Activated CD4-positive, CD25-positive, alpha-beta regulatory T cell treated with anti-CD3 and anti-CD28 coated beads, Interleukin-2, amount 50 U/mL, for 24 hours (primary cell): ENCODE measurements around the gene SCAANT1.

ENCODE experiments used
- ATAC-seq, 2 donors: fragments of 150-1000 bp; cut with Tn5 transposase; one replicate each; pipeline ENCODE4 v1.10.0; 2021; ENCODE audit warnings: mild to moderate bottlenecking in 1 of 2, moderate library complexity in 1 of 2

SCAANT1 gene

DNA sequence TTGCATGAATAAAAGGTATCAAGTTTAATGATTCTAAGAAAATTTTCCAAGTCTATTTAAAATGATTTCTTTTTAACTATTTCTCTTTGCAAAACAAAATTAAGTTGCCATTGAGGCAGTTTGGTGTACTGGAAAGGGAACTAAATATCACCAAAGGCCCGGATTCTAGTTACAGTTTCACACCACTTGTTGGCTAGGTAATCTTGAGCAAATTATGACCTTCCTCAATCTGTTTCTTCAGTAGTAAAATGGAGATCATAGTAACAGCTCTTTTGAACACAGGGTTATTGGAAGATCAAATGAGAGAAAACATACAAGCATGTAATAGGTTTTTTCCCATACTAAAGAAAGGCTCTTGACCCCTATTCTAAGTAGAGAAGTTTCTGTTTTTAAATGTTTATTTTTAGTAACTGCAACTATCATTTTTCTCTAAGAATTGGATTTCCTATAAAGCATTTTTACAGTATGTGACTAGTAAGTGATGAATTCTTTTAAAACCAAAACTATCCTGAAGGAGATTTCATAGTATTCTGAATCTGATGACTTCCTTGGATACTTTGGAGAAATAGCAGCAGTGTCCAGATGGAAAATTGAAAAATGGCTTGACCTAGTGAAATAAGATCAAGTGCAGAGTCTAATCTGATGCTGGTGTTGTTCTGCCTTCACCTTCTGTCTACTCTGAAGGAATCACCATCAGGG, 15.7 kb downstream of the SCAANT1 start:
- ATAC-seq = no peak

GRCh38 chr3:63895422-63896189, 16.6 kb downstream of the SCAANT1 start:
- ATAC-seq = peak; percentile 17 to 35

DNA sequence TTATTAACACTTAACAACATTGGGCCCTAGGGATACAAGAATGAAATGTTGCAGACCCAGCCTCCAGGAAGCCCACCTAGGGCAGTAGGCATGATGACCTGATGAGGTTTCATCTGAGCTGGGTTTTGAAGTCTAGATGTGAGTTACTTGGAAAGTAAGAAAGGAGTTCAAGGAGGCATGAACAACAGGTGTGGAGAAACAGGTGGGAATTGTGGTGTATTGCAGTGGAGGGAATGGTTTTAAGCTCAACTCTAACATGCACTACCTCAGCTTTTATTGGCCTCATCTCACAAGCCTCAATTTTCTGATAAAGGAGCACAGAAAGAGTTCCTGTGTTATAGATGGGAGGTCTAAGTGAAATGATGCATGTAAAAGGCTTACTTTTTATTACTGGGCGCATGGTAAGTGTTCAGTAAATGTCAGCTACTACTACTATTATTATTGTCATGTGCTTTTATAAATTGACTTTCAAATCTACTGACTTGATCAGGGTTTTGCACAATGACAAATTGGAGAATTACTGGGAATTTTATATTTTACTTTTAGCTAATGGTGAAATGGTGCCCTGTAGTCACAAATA, 19.3 kb downstream of the SCAANT1 start:
- ATAC-seq = no peak

DNA sequence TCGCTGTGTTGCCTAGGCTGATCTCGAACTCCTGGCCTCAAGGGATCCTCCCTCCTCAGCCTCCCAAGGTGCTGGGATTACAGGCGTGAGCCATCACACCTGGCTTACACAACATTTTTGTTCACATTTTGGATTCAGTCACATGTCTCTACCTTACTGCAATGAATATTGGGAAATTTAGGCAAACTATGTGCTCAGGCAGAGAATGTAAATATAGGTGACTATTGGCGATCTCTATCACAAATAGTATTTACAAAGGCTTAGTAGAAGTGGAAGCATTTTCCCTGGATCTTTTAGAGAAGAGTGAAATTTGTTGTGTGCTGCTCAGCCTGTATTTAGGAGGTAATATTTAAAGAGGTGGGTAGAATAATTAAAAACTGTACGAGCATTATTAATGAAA, 20.7 kb downstream of the SCAANT1 start:
- no peak for ATAC-seq

DNA sequence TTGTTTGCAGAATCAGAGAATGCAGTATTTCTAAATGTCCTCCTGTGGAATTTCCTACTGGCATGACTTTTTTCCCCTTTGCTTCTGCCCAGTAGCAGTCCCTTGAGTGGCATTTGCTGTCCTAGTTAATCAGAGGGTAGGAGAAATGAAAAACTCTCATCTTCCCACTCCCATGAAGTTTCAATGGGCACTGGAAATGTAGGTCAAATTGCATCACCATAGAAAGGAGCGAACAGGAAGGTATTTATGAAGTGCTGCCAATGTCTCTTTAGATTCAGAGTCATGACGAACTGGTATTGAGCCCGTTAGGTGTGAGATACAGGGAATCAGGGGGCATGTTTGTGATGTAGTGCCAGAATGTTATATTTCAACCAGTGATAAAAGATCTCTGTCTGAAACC, 25.3 kb downstream of the SCAANT1 start:
- ATAC-seq = no peak

DNA sequence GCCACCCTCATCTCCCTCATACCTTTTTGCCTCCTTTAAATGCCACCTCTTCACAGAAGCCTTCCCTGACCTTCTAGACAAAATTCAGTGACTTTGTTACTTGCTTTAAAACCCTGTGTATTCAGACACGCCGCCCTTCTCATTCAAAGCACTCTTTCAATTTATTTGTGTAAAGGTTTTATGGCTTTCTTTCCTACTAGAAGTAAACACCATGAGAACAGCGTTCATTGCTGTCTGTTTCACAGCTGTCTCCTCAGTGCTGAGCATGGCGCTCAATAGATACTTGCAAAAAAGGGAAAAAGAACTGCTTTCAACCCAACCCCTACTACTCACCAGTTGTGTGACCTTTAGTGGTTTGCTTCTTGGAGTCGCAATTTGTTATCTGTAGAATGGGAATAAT, 31.5 kb downstream of the SCAANT1 start:
- no peak for ATAC-seq

DNA sequence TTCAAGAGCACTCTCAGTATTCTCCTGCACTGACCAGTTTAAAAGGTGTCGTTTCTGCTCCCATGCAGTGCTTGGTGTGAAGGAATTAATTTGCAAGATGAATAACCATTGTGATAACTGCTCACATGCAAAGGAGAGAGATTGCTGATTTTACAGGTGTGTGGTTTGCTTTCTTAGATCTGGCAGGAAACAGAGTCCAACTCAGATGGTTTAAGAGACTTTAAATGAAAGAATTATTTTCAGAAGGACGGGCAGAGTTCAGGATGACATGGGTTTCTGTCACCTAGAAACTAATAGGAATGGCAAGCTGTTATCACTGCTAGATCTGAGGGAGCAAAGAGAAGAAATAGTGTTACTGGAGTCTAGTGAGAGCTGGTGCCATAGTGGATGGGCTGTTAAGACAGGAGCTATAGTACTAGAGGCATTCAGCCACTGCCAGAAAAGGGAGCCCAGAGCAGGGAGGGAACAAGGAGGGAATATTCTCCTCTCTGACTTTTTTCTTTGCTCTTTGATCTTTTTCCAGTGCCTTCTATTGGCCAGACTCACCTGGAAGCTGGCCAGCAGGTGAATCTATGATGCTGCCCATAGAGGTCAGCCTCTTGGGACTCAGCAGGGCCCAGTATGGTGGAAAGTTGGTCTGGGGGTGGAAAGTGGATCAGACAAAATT, 33.7 kb downstream of the SCAANT1 start:
- no peak for ATAC-seq

DNA sequence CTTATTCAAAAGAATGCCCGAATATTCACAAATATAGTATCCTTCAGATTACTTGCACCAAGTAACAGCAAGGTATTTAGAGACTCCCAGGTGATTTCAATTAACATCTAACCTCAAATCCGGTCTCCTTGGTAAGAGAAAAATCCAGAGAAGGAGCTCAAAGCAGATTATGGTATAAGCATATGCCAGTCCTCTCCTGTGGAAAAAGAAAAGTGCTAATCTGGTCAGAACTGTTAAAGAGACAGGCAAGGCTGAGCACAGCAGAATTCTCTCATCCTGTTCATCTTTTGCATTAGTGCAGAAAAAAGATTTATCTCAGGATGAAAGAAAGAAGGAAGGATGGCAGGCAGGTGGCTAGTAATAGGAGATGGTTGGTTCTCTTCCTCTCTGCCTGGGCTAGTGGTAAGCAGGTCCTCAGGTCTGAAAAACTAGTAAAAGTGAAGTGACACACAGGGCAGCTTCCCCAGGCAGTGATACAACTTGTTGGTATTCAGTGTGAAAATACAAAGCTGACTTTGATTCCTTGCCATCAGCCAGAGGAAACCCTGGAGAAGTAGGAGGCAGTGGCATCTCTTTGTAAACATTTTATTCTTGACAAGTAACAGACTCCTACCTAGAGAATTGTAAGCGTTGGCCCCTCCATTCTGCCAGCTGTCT, 34.3 kb downstream of the SCAANT1 start:
- no peak for ATAC-seq

DNA sequence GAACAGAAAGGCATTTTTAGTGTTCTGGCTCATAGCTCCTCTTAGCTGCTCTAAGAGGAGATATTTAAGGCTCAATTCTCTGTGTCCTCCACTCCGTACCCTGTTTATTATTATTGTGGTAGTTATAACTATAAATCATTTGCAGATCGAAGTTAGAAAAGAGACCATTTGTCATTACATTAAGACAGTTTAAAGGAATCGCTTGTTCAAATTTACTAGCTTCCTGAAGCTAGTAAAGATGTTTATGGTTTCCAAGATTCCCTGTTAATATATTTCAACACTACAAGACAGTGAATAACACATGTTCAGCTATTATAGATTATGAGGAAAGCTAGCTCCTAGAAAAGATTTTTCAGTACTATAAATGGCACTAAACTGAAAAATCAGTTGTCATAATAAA, 35.9 kb downstream of the SCAANT1 start:
- ATAC-seq = no peak

DNA sequence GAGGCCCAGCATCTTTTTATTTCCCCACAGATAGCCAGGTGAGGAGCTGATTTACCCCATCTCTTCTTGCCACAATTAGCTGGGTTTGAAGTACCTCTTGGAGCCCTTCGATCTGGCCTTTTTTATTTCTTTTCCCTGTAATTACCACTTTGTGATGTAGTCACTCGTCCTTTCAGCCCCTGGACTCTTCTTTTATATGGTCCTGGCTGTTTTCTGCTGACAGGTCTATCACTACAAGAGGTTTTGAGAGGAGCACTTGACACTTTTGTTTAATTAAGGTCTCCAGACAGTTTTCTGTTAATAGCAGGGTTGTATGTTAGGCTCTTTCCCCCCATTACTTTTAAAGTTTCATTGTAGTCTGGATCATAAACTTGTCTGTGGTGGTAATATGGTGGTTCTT, 36.7 kb downstream of the SCAANT1 start:
- ATAC-seq = no peak

DNA sequence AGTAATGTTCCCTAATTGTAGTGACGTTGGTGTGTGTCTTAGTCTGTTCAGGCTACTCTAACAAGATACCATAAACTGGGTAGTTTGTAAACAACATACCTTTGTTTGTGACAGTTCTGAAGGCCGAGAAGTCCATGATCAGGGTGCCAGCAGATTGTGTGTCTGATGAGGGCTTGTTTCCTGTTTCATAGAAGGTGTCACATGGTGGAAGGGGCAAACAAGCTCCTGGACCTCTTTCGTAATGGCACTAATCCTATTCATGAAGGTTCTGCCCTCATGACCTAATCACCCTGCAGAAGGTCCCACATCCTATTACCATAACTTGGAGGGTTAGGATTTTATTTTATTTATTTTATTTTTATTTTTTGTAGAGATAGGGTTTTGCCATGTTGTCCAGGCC, 37.4 kb downstream of the SCAANT1 start:
- ATAC-seq = no peak

GRCh38 chr3:63872135-63872924, 39.9 kb downstream of the SCAANT1 start:
- ATAC-seq = no peak

DNA sequence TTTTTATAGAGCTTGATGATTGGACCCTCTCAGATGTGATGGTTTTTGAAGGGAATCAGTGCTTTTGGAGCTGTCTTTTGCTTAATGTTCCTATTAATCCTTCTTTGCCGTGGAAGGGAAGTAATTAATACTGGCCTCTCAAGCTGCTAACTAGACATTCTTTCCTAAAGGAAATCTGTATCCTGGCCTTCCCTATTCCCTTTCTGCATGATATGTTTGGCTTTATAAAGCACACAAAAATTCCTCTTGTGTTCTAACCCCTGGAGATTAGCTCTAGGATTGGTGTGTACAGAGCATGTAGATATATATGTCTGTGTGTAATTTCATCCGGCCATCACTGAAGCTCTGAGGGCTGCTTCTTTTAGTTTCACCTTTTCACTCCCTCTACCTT, 41.6 kb downstream of the SCAANT1 start:
- no peak for ATAC-seq

- ATAC-seq = peak in 1 of 2 donors; percentile 32
These were observed 42.1 kb downstream of the SCAANT1 start for GRCh38 chr3:63869940-63870614.

DNA sequence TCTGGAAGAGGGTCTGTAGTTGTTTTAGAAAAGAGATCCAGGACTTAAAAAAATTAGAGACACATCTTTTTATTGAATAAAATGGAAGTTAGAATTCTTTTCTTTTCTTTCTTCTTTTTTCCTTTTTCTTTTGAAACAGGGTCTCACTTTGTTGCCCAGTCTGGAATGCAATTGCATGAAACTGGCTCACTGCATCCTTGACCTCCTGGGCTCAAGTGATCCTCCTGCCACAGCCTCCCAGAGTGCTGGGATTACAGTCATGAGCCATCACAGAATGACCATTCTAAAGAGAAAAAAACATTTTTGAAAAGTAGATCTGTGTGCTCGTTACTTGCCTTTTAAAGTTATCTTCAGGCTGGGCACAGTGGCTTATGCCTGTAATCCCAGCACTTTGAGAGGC, 45.0 kb downstream of the SCAANT1 start:
- no peak for ATAC-seq

- ATAC-seq = no peak
These were observed 47.2 kb downstream of the SCAANT1 start for GRCh38 chr3:63864965-63865327.

DNA sequence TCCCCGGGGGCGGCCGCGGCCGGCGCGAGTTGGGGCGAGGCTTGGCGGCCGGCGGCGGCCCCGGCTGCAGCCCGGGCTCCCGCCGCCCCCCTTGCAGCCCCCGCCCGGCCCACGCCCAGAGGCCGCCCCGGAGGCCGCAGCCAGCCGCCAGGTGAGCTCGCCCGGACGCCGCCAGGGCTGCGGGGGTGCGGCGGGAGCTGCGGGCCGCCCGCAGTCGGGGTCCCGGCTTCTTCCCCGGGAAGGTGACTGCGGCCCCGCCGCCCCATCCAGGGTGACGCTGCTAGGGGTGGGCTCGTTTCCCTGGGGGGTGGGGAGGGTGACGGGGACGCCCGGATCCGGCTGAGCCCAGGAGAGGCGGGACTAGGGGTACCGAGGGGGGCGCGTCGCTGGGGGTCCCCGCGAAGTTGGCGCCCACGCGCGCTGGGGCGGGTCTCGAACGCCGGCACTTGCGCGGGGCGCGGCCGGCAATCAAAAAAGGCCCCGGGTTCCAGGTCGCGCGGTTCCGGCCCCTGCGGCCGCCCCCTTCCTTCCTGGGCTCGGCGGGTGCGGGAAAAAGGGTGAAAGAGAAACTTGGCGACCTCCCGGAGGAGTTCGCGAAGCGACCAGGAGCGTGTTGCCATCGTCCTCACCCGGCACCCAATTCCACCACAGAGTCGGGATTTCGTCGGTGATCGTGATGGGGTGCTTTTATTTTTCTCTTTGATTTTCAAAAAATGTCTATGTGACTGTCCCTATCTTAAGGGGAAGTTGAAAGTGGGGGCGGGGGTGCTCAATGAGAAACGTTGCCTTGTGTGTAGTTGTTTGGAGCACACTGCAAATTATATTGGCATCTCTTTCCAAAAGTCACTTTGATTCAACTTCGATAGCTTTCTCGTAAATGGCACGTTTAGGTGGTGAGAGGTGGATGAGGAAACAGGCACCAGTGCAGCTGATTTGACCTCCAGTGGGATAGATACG, 47.9 kb downstream of the SCAANT1 start:
- ATAC-seq = peak; percentile 46 to 51

DNA sequence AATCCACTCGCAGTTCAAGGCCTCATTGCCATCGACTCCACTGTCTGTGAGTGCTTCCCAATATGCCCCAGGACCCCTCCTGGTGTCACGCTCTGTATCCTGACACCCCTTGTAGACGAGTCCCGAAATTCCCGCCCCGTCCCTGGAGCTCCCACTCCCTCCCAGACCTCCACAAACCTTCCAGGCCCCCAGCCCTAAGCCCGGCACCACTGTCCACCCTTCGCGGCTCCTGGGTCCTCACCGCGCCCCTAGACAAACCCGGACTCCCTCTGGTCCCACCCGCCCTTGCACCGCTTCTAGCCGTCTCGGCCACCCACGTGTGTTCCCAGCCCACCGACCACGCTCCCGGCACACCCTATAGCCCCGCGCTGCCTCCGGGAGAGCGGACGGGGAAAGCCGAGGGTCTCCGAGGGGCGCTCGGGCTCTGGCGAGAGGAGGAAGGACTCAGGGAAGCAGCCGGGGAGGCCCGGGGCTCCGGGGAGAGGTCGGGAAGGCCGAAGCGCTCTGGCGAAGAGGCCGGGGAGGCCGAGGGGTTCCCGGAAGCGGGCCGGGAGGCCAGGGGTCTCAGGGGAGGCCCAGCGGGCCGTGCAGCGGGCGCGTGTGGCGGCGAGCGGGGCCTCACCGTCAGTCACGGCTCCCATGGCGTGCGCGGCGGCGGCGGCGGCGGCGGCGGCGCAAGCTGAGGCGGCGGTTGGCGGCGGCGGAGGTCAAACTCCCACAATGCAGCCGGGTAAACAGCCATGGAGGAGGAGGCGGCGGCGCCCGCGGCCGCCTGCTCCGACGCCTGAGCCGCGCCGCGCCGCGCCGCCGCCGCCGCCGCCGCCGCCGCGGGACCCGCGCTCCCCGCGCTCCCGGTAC, 48.8 kb downstream of the SCAANT1 start, which contains the start of the genes ATXN7 and THOC7:
Gene ATXN7, plus strand, starts transcription at position 718 of the 858 bp plus-strand sequence. CDS start 48,732 bp downstream, outside the sequence.
Gene THOC7, minus strand, starts transcription at position 656 of the 858 bp plus-strand sequence. Its CDS starts 15 bp downstream, at position 641.
- ATAC-seq = peak; percentile 78 to 80

DNA sequence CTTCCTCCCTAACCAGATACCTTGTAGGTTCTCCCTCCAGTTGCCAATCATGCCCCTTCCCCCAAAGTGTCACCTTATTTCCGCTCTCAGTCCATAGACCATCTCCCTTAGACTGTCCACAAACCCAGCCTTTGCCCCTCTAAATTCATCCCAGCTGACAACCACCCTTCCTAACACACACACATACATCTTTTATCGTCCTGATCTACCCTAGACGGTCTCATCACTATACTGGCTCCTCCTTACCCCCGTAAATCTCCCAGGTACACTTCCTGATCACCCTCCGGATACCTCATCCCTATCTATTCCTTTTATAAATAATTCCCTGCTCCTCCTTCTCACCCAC, 49.4 kb downstream of the SCAANT1 start:
- no peak for ATAC-seq
